Measurements from ENCODE around the gene SMDT1. TPM values are rescaled to one million over a fixed set of nuclear protein-coding genes. Genes with fewer than 3 reads are reported as not detected.

The SMDT1 gene
- total and polyA plus RNA-seq, 12 donors, result 111 to 197 (median 135) TPM

- Histone ChIP-seq H3K9me3 (peaks cover 0 to 18% (median 10%) of the 10 kb centered on the region in 11 donors), H3K27ac (no peak overlapping the region), H3K27me3 (no peaks in the 10 kb centered on the region), H3K4me1 (no peaks in the 10 kb centered on the region), H3K4me3 (no peak overlapping the region), H3K36me3 (no peaks in the 10 kb centered on the region)
- no peak for ATAC-seq
- WGBS, 2 donors, result 93% methylated on average over 5 of the region's 5 CpGs
- TF ChIP-seq CTCF (IDR thresholded peaks at IDR 0.05), result no peak
- intact Hi-C loops (cut with DNase I), result no loop called here
- DNase-seq, result no peak
These were observed 40.2 kb upstream of the SMDT1 start for GRCh38 chr22:42039271-42039670.

- TF ChIP-seq CTCF (IDR thresholded peaks at IDR 0.05), result no peak
- H3K4me1 ChIP-seq, result no peaks in the 10 kb centered on the region
- H3K27me3 ChIP-seq, result no peaks in the 10 kb centered on the region
- H3K27ac ChIP-seq, result no peak overlapping the region
- ATAC-seq, result no peak
- no peak for DNase-seq
- peaks cover 0 to 18% (median 10%) of the 10 kb centered on the region in 11 donors for H3K9me3 ChIP-seq
- intact Hi-C loops (cut with DNase I), result no loop called here
- no peaks in the 10 kb centered on the region for H3K36me3 ChIP-seq
- no peak overlapping the region for H3K4me3 ChIP-seq
These were observed 37.7 kb upstream of the SMDT1 start for GRCh38 chr22:42041784-42042183.

- no peak for TF ChIP-seq CTCF (IDR thresholded peaks at IDR 0.05)
- Histone ChIP-seq H3K27me3 (no peaks in the 10 kb centered on the region), H3K27ac (no peak overlapping the region), H3K4me3 (no peak overlapping the region), H3K9me3 (peaks cover 0 to 3% (median 0%) of the 10 kb centered on the region in 11 donors), H3K36me3 (no peaks in the 10 kb centered on the region), H3K4me1 (no peaks in the 10 kb centered on the region)
- ATAC-seq, result no peak
- no peak for DNase-seq
- intact Hi-C loops (cut with DNase I), result no loop called here
- 71 to 72% methylated on average over 2 of the region's 2 CpGs for WGBS, 2 donors
These were observed 28.8 kb upstream of the SMDT1 start for GRCh38 chr22:42050641-42051180.

GRCh38 chr22:42052765-42053164 is 26.7 kb upstream of the SMDT1 start:
- Histone ChIP-seq H3K27me3 (no peaks in the 10 kb centered on the region), H3K36me3 (peaks cover 0 to 6% (median 0%) of the 10 kb centered on the region in 9 donors), H3K9me3 (peaks cover 0 to 22% (median 12%) of the 10 kb centered on the region in 11 donors), H3K4me1 (no peaks in the 10 kb centered on the region), H3K4me3 (no peak overlapping the region), H3K27ac (no peak overlapping the region)
- DNase-seq (no peak), ATAC-seq (no peak)
- intact Hi-C loops (cut with DNase I), result no loop called here
- TF ChIP-seq CTCF (IDR thresholded peaks at IDR 0.05), result no peak
- 85 to 86% methylated on average over 3 of the region's 3 CpGs for WGBS, 2 donors

Data from heart right ventricle (tissue), 16 donors.